ENCODE data around the gene EYA2.
"Not testable (repeated sequence)": the region's sequence is repeated elsewhere in the genome, so short reads cannot be mapped to it uniquely, and the experiment has no call there.

Gene EYA2, protein sequence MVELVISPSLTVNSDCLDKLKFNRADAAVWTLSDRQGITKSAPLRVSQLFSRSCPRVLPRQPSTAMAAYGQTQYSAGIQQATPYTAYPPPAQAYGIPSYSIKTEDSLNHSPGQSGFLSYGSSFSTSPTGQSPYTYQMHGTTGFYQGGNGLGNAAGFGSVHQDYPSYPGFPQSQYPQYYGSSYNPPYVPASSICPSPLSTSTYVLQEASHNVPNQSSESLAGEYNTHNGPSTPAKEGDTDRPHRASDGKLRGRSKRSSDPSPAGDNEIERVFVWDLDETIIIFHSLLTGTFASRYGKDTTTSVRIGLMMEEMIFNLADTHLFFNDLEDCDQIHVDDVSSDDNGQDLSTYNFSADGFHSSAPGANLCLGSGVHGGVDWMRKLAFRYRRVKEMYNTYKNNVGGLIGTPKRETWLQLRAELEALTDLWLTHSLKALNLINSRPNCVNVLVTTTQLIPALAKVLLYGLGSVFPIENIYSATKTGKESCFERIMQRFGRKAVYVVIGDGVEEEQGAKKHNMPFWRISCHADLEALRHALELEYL

DNA sequence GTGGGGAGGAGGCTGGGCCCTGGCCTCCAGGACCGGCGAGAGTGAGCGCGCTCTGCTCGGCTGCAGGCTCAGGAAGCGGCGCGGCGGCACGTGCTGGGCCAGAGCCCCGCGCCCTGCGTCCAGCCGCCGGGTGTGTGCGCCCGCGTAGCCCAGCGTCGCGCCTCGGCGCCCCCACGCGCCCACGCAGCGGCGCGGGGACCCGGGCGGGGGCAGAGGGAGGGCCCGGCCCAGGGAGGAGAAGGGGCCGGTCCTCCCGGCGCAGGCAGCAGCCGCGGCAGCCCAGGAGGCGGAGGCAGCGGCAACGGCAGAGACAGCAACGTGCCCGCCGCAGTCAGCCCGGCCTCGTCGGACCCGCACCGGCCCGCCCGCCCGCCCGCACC is at the start of gene EYA2:
Gene EYA2 (plus strand): TSS at position 265 of the 380 bp plus-strand sequence. CDS start 95,168 bp downstream, outside the sequence.
- DNase-seq (ENCODE audit: low read depth in 2 of 2): no peak

- DNase-seq (ENCODE audit: low read depth in 2 of 2): no peak
These were observed 49.7 kb upstream of the EYA2 start for GRCh38 chr20:46844965-46845364.

DNA sequence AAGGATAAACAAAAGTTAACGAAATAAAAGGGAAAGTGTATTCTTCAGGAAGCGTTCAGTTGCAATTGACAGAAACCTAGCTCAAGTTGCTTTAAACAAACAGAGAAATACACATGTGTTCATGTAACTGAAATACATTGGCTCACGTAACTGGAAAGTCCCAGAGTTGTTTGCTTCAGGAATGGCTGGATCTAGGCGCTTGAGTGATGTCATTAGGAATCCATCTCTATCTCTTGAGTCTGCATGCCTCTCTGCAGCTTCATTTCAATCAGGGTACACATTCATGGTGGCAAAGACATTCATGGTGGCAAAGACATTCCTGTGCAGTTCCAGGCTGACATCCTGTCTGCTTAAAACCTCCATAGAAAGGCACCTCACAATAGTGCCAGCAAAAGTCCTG is 45.4 kb upstream of the EYA2 start:
- DNase-seq (ENCODE audit: low read depth in 2 of 2): no peak

DNA sequence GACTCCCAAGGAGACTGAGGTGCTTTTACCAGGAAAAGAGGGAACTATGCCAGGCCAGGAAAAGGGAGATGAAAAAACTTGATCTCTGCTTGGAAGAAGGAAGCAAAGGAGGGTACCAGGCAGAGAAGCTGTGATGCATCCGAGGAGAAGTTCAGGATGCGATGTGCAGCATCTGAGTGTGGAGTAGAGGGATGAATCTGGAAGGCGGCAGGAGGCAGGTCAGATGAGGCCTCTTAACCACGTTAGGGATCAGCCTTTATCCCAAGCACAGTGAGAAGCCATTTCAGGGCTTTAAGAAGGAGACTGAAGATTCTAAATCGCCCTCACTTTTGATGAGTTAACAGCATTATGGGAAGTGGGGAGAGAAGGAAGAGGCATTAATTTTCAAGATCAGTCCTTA is 44.9 kb upstream of the EYA2 start:
- DNase-seq (ENCODE audit: low read depth in 2 of 2): no peak

DNA sequence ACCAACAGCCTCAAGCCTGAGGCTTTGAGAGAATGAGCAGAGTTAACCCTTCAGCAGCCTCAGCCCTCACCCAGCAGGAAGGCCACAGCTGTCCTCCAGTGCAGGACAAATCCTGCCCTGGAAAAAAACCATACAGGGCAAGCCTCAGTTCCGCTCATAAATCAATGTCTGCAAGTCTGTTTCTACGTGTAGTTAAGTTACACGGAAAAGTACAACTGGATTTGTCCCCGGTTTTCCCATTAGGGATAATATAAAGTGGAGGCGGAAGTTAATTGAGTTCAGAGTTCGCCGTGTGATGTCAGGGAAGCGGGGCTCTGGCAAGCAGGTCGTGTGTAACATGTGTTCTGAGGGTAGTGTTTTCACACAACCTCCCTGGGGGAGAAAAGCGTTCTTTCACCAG is 44.2 kb upstream of the EYA2 start:
- no peak for DNase-seq (ENCODE audit: low read depth in 2 of 2)

GRCh38 chr20:46850896-46851295 is 43.7 kb upstream of the EYA2 start:
- no peak for DNase-seq (ENCODE audit: low read depth in 2 of 2)

- no peak for DNase-seq (ENCODE audit: low read depth in 2 of 2)
These were observed 42.9 kb upstream of the EYA2 start for GRCh38 chr20:46851746-46852145.

- no peak for DNase-seq (ENCODE audit: low read depth in 2 of 2)
These were observed 42.3 kb upstream of the EYA2 start for GRCh38 chr20:46852313-46852712.

GRCh38 chr20:46853926-46854325 is 40.7 kb upstream of the EYA2 start:
- no peak for DNase-seq (ENCODE audit: low read depth in 2 of 2)

- DNase-seq (ENCODE audit: low read depth in 2 of 2): no peak
These were observed 37.4 kb upstream of the EYA2 start for GRCh38 chr20:46857061-46857831.

DNA sequence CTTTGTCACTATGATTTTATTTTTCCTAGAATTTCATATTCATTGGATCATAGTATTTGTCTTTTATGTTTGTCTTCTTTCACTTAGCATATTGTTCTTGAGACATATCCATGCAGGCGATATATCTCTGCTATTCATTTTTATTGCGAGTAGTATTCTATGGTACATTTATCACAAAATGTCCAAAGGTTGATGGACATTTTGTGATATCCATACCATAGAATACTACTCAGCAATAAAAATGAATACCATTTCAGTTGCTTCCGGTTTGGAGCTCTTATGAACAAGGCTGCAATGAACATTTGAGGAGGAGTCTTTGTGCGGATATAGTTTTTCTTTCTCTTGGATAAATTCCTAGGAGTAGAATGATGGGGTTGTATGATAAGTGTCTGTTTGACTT is 28.8 kb upstream of the EYA2 start:
- DNase-seq (ENCODE audit: low read depth in 2 of 2): no peak

- no peak for DNase-seq (ENCODE audit: low read depth in 2 of 2)
These were observed 24.6 kb upstream of the EYA2 start for GRCh38 chr20:46870041-46870440.

GRCh38 chr20:46872328-46873211 is 22.1 kb upstream of the EYA2 start:
- DNase-seq (ENCODE audit: low read depth in 2 of 2): no peak

- no peak for DNase-seq (ENCODE audit: low read depth in 2 of 2)
These were observed 19.6 kb upstream of the EYA2 start for GRCh38 chr20:46875059-46875458.

GRCh38 chr20:46879386-46879785 is 15.3 kb upstream of the EYA2 start:
- DNase-seq (ENCODE audit: low read depth in 2 of 2): no peak

DNA sequence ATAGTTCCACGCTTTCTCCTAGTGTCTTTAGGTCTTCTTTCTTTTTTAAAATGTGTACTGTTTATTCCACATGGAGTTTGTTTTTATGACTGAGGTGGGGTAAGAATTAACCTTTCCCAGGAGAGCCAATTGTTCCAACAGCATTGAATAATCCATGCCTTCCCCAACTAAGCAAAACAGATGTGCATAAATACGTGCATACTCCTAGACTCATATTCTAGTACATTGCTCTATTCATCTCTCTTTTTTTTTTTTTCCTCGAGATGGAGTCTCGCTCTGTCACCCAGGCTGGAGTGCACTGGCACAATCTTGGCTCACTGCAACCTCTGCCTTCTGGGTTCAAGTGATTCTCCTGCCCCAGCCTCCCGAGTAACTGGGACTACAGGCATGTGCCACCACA is 14.7 kb upstream of the EYA2 start:
- not testable (repeated sequence) for DNase-seq (ENCODE audit: low read depth in 2 of 2)

- no peak for DNase-seq (ENCODE audit: low read depth in 2 of 2)
These were observed 10.8 kb upstream of the EYA2 start for GRCh38 chr20:46883892-46884291.

- DNase-seq (ENCODE audit: low read depth in 2 of 2): no peak
These were observed 4.0 kb upstream of the EYA2 start for GRCh38 chr20:46890682-46891081.

DNA sequence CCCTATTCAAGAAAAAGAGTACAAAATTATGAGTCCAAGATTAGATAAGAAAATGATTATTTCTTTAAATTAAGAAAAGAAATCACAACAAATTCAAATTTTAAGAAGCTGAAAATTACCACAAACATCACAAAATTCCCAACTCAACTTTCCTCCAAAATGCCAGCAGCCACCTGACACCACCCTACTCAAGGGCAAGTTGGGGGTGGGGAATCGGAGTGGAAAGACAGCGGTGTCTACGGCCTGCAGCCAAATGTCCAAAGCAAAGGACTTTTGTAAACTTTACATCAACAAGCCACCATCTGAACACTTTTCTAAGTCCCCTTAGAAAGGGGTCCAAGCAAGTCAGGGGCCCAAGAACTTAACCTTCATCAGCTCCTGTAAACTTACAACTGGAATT is 1.6 kb upstream of the EYA2 start:
- DNase-seq (ENCODE audit: low read depth in 2 of 2): no peak

DNA sequence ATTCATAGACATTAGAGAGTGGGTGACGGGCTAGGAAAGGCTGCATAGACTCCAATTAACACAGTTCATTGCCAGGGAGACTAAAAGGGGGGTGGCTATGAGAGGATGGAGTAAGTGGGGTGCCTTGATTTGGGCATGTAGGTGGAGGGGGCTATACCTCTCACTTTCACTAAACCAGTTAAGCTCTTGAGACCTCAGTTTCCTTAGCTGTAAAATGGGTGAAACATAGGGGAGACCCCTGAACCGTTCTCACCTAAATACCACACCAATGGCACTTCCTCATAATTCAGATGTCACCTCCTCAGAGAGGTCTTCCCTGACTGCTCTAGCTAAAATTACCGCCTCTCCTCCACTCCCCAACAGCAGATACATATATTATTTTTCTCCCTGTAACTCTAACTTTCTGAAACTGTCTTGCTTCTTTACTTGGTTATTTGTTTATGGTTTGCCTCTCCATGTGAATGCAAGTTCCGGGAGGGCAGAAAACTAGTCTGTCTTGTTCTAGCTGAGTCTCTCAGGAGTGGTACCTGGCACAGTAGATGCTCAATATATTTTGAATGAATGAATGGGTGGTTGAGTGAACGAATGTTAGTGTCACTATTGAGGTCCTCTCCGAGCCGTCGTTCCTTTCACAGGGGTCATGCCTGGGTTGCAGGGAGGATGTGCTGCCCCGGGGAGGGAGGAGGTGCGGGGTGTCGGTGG is 615 bp upstream of the EYA2 start:
- no peak for DNase-seq (ENCODE audit: low read depth in 2 of 2)

Measured in stimulated activated CD8-positive, alpha-beta memory T cell treated with anti-CD3 and anti-CD28 coated beads, Interleukin-15, amount 100 ng/mL, for 4 hours (primary cell).